Measurements from ENCODE around the gene IER2. TPM values are rescaled to one million over a fixed set of nuclear protein-coding genes. Genes with fewer than 3 reads are reported as not detected.

The IER2 gene
- total and polyA plus RNA-seq, 3 donors from 2014 or later, result 18.1 to 29.4 (median 23.3) TPM

DNA sequence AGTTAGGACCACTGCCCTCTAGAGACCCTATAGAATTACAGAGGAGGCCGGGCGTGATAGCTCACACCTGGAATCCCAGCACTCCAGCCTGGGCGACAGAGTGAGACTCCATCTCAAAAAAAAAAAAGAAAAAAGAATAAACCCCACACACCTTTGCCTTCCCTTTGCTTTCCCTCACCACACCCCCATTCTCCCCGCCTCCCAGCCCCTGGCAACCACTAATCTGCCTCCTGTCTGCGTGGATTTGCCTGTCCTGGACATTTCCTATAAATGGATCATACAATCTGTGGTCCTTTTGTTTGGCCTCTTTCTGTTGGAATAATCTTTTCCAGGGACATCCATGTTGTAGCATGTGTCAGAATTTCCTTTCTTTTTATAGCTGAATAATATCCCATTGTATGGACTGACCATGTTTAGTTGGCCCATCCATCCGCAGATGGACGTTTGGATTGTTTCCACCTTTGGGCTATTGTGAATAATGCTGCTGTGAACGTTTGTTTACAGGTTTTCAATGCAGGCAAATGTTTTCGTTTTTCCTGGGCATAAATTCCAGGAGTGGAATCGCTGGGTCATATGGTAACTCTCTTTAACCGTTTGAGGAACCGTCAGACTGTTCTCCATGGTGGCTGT is 16.9 kb upstream of the IER2 start:
- intact Hi-C loops (cut with DNase I; ENCODE audit: low total_unique reads), result no loop called here
- Histone ChIP-seq H3K27ac (no peak overlapping the region), H3K36me3 (ENCODE audit: low read depth, missing control alignments) (no peaks in the 10 kb centered on the region), H3K27me3 (no peaks in the 10 kb centered on the region), H3K4me1 (no peaks in the 10 kb centered on the region), H3K9me3 (no peaks in the 10 kb centered on the region), H3K4me3 (no peak overlapping the region)
- no peak for DNase-seq
- no peak for TF ChIP-seq POLR2A (IDR thresholded peaks at IDR 0.05)
- TF ChIP-seq, protein P1, sequence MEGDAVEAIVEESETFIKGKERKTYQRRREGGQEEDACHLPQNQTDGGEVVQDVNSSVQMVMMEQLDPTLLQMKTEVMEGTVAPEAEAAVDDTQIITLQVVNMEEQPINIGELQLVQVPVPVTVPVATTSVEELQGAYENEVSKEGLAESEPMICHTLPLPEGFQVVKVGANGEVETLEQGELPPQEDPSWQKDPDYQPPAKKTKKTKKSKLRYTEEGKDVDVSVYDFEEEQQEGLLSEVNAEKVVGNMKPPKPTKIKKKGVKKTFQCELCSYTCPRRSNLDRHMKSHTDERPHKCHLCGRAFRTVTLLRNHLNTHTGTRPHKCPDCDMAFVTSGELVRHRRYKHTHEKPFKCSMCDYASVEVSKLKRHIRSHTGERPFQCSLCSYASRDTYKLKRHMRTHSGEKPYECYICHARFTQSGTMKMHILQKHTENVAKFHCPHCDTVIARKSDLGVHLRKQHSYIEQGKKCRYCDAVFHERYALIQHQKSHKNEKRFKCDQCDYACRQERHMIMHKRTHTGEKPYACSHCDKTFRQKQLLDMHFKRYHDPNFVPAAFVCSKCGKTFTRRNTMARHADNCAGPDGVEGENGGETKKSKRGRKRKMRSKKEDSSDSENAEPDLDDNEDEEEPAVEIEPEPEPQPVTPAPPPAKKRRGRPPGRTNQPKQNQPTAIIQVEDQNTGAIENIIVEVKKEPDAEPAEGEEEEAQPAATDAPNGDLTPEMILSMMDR (IDR thresholded peaks at IDR 0.05), result no peak
- 76 to 85% methylated on average over 12 of the region's 12 CpGs for WGBS, 2 donors

DNA sequence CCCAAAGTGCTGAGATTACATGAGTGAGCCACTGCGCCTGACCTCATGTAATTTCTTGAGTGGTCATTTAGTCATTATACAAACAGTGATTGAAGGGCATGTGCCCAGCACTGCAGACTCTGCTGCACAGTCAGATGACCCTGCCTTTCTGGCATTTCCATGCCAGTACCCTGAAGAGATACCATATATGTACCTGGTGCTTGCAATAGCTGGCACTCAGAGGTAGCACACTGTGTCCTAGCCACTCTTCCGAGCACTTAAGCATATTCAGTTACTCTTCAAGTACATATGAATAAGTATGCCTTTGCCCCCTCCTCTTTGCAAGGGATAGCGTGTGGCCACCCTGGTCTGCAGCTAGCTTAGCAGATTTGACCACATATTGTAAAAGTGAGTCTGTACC is 15.6 kb upstream of the IER2 start:
- no peak overlapping the region for H3K27ac ChIP-seq
- no peak overlapping the region for H3K4me3 ChIP-seq
- WGBS, 2 donors, result 84 to 96% methylated on average over 3 of the region's 3 CpGs
- H3K27me3 ChIP-seq, result no peaks in the 10 kb centered on the region
- no peaks in the 10 kb centered on the region for H3K9me3 ChIP-seq
- DNase-seq, result no peak
- H3K36me3 ChIP-seq (ENCODE audit: low read depth, missing control alignments), result no peaks in the 10 kb centered on the region
- intact Hi-C loops (cut with DNase I; ENCODE audit: low total_unique reads), result no loop called here
- no peak for TF ChIP-seq POLR2A (IDR thresholded peaks at IDR 0.05)
- TF ChIP-seq, protein P1 (IDR thresholded peaks at IDR 0.05), result no peak
- H3K4me1 ChIP-seq, result no peaks in the 10 kb centered on the region

DNA sequence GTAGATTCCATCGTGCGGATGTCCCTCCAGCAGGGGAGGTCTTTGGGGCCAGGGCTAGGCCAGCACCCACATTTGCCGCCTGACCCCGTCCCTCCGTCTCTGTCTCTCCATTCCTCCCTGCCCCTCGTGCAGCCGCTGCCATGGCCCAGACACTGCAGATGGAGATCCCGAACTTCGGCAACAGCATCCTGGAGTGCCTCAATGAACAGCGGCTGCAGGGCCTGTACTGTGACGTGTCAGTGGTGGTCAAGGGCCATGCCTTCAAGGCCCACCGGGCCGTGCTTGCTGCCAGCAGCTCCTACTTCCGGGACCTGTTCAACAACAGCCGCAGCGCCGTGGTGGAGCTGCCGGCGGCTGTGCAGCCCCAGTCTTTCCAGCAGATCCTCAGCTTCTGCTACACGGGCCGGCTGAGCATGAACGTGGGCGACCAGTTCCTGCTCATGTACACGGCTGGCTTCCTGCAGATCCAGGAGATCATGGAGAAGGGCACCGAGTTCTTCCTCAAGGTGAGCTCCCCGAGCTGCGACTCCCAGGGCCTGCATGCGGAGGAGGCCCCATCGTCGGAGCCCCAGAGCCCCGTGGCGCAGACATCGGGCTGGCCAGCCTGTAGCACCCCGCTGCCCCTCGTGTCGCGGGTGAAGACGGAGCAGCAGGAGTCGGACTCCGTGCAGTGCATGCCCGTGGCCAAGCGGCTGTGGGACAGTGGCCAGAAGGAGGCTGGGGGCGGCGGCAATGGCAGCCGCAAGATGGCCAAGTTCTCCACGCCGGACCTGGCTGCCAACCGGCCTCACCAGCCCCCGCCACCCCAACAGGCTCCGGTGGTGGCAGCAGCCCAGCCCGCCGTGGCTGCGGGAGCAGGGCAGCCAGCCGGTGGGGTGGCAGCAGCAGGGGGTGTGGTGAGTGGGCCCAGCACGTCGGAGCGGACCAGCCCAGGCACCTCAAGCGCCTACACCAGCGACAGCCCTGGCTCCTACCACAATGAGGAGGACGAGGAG is 14.8 kb upstream of the IER2 start:
- WGBS, 2 donors, result 95 to 96% methylated on average over 22 to 60 of the region's 60 CpGs
- intact Hi-C loops (cut with DNase I; ENCODE audit: low total_unique reads), result no loop called here
- DNase-seq, result no peak
- Histone ChIP-seq H3K36me3 (ENCODE audit: low read depth, missing control alignments) (no peaks in the 10 kb centered on the region), H3K27ac (no peak overlapping the region), H3K27me3 (no peaks in the 10 kb centered on the region), H3K9me3 (no peaks in the 10 kb centered on the region), H3K4me3 (no peak overlapping the region), H3K4me1 (no peaks in the 10 kb centered on the region)
- no peak for TF ChIP-seq POLR2A (IDR thresholded peaks at IDR 0.05)
- TF ChIP-seq, protein P1 (IDR thresholded peaks at IDR 0.05), result no peak

DNA sequence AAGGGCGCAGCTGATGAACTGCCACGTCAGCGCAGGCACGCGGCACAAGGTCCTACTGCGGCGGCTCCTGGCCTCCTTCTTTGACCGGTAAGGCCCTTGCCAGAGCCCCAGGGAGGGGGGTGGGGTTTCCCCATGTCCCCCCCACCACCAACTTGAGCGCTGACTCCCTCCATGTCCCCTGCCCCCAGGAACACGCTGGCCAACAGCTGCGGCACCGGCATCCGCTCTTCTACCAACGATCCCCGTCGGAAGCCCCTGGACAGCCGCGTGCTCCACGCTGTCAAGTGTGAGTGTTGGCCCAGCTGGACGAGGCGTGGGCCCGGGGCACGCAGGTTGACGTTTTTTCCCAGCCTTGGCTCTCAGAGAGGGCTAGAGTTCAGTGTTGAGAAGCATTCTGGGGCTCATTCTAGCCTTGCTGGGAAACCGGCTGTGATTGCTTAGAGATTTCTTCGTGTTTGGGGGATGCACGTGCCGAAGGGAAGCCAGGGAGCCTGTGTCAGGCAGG is 12.9 kb upstream of the IER2 start:
- no peaks in the 10 kb centered on the region for H3K9me3 ChIP-seq
- WGBS, 2 donors, result 89 to 93% methylated on average over 12 to 28 of the region's 28 CpGs
- intact Hi-C loops (cut with DNase I; ENCODE audit: low total_unique reads), result no loop called here
- no peak for DNase-seq
- no peaks in the 10 kb centered on the region for H3K36me3 ChIP-seq (ENCODE audit: low read depth, missing control alignments)
- H3K4me3 ChIP-seq, result no peak overlapping the region
- H3K27me3 ChIP-seq, result no peaks in the 10 kb centered on the region
- no peak overlapping the region for H3K27ac ChIP-seq
- no peak for TF ChIP-seq POLR2A (IDR thresholded peaks at IDR 0.05)
- TF ChIP-seq, protein P1 (IDR thresholded peaks at IDR 0.05), result no peak
- H3K4me1 ChIP-seq, result no peaks in the 10 kb centered on the region

Data from testis (tissue), 3 donors.